Measurements from ENCODE around the gene PPM1D. TPM values are rescaled to one million over a fixed set of nuclear protein-coding genes. Genes with fewer than 3 reads are reported as not detected.

PPM1D gene
- total and polyA plus RNA-seq, 2 donors (not counting 1 experiment from before 2014, with no cell fraction given): 6.5 to 27.2 TPM

GRCh38 chr17:60597297-60597696 lies 2.7 kb upstream of the PPM1D start:
- POLR2A ChIA-PET: no interaction called here
- no peak overlapping the region for H3K9ac ChIP-seq (ENCODE audit: low read length)

More at GRCh38 chr17:60597297-60597696, 2.7 kb upstream of the PPM1D start:
- peaks cover 16 to 21% of the 10 kb centered on the region in 2 donors for H3K4me1 ChIP-seq (ENCODE audit: control insufficient read depth in 2 of 2, insufficient read depth in 2 of 2, low read length in 2 of 2)
- 100% methylated on average over 6 of the region's 6 CpGs for WGBS (ENCODE audit: insufficient coverage)
- H3K4me3 ChIP-seq (ENCODE audit: control extremely low read depth in 1 of 5, extremely low read depth in 1 of 5, insufficient read depth in 1 of 5, low read depth in 2 of 5, low read length in 4 of 5): no peak overlapping the region
- H3K36me3 ChIP-seq (replicated peaks in 1 of 2; ENCODE audit: control extremely low read depth in 1 of 2, control insufficient read depth in 1 of 2, extremely low read depth in 1 of 2, insufficient read depth in 2 of 2, low read length in 1 of 2): no peaks in the 10 kb centered on the region
- no peak overlapping the region for H3K4me3 Mint-ChIP-seq
- CTCF ChIA-PET: no interaction called here
- H3K4me2 ChIP-seq (replicated peaks; ENCODE audit: low read depth, low read length, poor library complexity, severe bottlenecking): no peak overlapping the region
- no peak for TF ChIP-seq CTCF (IDR thresholded peaks at IDR 0.05)
- peaks cover 21% of the 10 kb centered on the region for H4K20me1 ChIP-seq (ENCODE audit: control insufficient read depth, insufficient read depth, low read length, poor library complexity, severe bottlenecking)
- H3K9me3 ChIP-seq (ENCODE audit: control extremely low read depth in 1 of 3, control insufficient read depth in 2 of 3, insufficient read depth in 1 of 3, low read length in 2 of 3): no peaks in the 10 kb centered on the region
- H3K4me1 Mint-ChIP-seq: peaks cover 25% of the 10 kb centered on the region
- peaks cover 25% of the 10 kb centered on the region for H3K79me2 ChIP-seq (ENCODE audit: control insufficient read depth, insufficient read depth, low read length)
- intact Hi-C loops (cut with micrococcal nuclease): no loop called here
- H3K27ac Mint-ChIP-seq: no peak overlapping the region
- no peaks in the 10 kb centered on the region for H3K27me3 ChIP-seq (replicated peaks in 1 of 4; ENCODE audit: control extremely low read depth in 1 of 4, control insufficient read depth in 3 of 4, insufficient read depth in 4 of 4, low read length in 3 of 4)
- no peak for ATAC-seq (ENCODE audit: low read depth)
- H3K27ac ChIP-seq (ENCODE audit: low read length in 2 of 2): no peak overlapping the region
- no peaks in the 10 kb centered on the region for H3K9me3 Mint-ChIP-seq (ENCODE audit: insufficient read depth)
- H2AFZ ChIP-seq (ENCODE audit: insufficient read depth, low read depth, low read length, poor library complexity, severe bottlenecking): no peak overlapping the region
- H3K27me3 Mint-ChIP-seq: no peaks in the 10 kb centered on the region
- DNase-seq: no peak
